H1 (cell line): ENCODE data around the gene TAS2R50. TPM values are rescaled to one million over a fixed set of nuclear protein-coding genes. Genes with fewer than 3 reads are reported as not detected.

Experiments used
- CTCF ChIA-PET: fragments of 300-600 bp; sonication (Branson Sonifier 250); formaldehyde crosslinking; loops from one replicate; lab custom pipeline; 2021; ENCODE audit not compliant: partially characterized antibody; lab: Charles Lee
- POLR2A ChIA-PET: fragments of 300-600 bp; sonication (Branson Sonifier 250); formaldehyde crosslinking; loops from one replicate; lab custom pipeline; 2021; ENCODE audit warnings: inconsistent platforms; ENCODE audit not compliant: partially characterized antibody; lab: Charles Lee
- DNase-seq, 2 experiments: peaks; one replicate each; pipeline versions ENCODE4 v3.0.0 to v3.0.0-alpha.2; 2010 to 2022; ENCODE audit warnings: low spot score in 2 of 2, low read depth in 1 of 2, mixed read lengths in 1 of 2
- FAIRE-seq: peaks from 2 replicates; lab custom pipeline; 2011; peaks lifted over from hg19 to GRCh38; lab: Jason Lieb, UNC
- H2AFZ ChIP-seq: 2 replicates; pipeline ENCODE4 v1.8.1; 2012; ENCODE audit warnings: low read length, inconsistent platforms
- H2AK5ac ChIP-seq: 2 replicates; pipeline ENCODE4 v1.6.1; 2013; ENCODE audit warnings: low read depth, low read length
- H2BK120ac ChIP-seq: replicated peaks from 2 replicates; pipeline ENCODE3; 2013; ENCODE audit warnings: low read depth, low read length, inconsistent platforms
- H2BK12ac ChIP-seq: 2 replicates; pipeline ENCODE4 v1.6.1; 2013; ENCODE audit warnings: low read depth, low read length
- H2BK15ac ChIP-seq: 2 replicates; pipeline ENCODE4 v1.6.1; 2013; ENCODE audit warnings: low read length
- H2BK20ac ChIP-seq: 2 replicates; pipeline ENCODE4 v1.6.1; 2013; ENCODE audit warnings: low read length
- H2BK5ac ChIP-seq: 2 replicates; pipeline ENCODE4 v1.6.1; 2013; ENCODE audit warnings: low read depth, low read length
- H3K14ac ChIP-seq: 2 replicates; pipeline ENCODE4 v1.6.1; 2013; ENCODE audit warnings: inconsistent platforms; ENCODE audit not compliant: insufficient read length
- H3K18ac ChIP-seq: 2 replicates; pipeline ENCODE4 v1.6.1; 2013; ENCODE audit warnings: low read length; ENCODE audit errors: extremely low read depth
- H3K23ac ChIP-seq: 2 replicates; pipeline ENCODE4 v1.6.1; 2013; ENCODE audit warnings: inconsistent platforms; ENCODE audit not compliant: insufficient read length
- H3K23me2 ChIP-seq: 2 replicates; pipeline ENCODE4 v1.6.1; 2013; ENCODE audit warnings: low read depth, low read length
- H3K27ac ChIP-seq: 2 replicates; pipeline ENCODE4 v1.6.1; 2011; ENCODE audit warnings: low read depth, low read length, inconsistent platforms
- H3K27me3 ChIP-seq, 4 experiments: replicated peaks in 1 of 4; 1 replicate in 1 of 4; 2 replicates in 3 of 4; pipeline versions ENCODE4 v1.6.1 to v1.8.1; 2011 to 2013; ENCODE audit warnings: low read length in 3 of 4, mild to moderate bottlenecking in 3 of 4, inconsistent platforms in 2 of 4, mixed read lengths in 2 of 4, moderate library complexity in 1 of 4; ENCODE audit not compliant: control insufficient read depth in 3 of 4, insufficient read depth in 3 of 4; ENCODE audit errors: extremely low read depth in 1 of 4
- H3K36me3 ChIP-seq, 4 experiments: 2 replicates each; pipeline versions ENCODE4 v1.6.1 to v1.8.1; 2011 to 2013; ENCODE audit warnings: mild to moderate bottlenecking in 4 of 4, low read length in 3 of 4, moderate library complexity in 2 of 4, control low read depth in 1 of 4, inconsistent platforms in 1 of 4; ENCODE audit not compliant: insufficient read depth in 4 of 4, control insufficient read depth in 2 of 4
- H3K4ac ChIP-seq: replicated peaks from 2 replicates; pipeline ENCODE3; 2013; ENCODE audit warnings: low read length, low read depth, mixed read lengths, inconsistent platforms; ENCODE audit not compliant: insufficient read length
- H3K4me1 ChIP-seq, 4 experiments: replicated peaks in 1 of 4; 1 replicate in 1 of 4; 2 replicates in 3 of 4; pipeline versions ENCODE4 v1.6.1 to v1.8.1; 2011 to 2013; ENCODE audit warnings: low read length in 3 of 4, inconsistent platforms in 2 of 4, mixed read lengths in 1 of 4; ENCODE audit not compliant: insufficient read depth in 4 of 4, control insufficient read depth in 3 of 4
- H3K4me2 ChIP-seq, 2 experiments: 2 replicates each; pipeline versions ENCODE4 v1.6.1 to v1.8.1; 2011 to 2013; ENCODE audit warnings: low read depth in 2 of 2, low read length in 2 of 2, control low read depth in 1 of 2, inconsistent platforms in 1 of 2, mild to moderate bottlenecking in 1 of 2; ENCODE audit not compliant: insufficient read depth in 1 of 2
- H3K4me3 ChIP-seq, 4 experiments: fragments of 200-600, 300-600 bp in 1 of 4; sonication (generic), shearing (Covaris generic), sonication (Bioruptor Twin) in 1 of 4; 2 replicates each; pipeline versions ENCODE4 v1.5.1 to v1.8.1; 2011 to 2016; ENCODE audit warnings: low read length in 4 of 4, low read depth in 3 of 4, control low read depth in 2 of 4, inconsistent platforms in 2 of 4, mild to moderate bottlenecking in 2 of 4, mixed read lengths in 1 of 4, moderate library complexity in 1 of 4; ENCODE audit not compliant: insufficient read depth in 2 of 4; ENCODE audit errors: extremely low read depth in 1 of 4
- H3K56ac ChIP-seq: replicated peaks from 2 replicates; pipeline ENCODE3; 2013; ENCODE audit warnings: low read depth, mild to moderate bottlenecking, mixed read lengths, low read length, inconsistent platforms; ENCODE audit not compliant: insufficient read length
- H3K79me1 ChIP-seq: 2 replicates; pipeline ENCODE4 v1.6.1; 2013; ENCODE audit warnings: low read depth, low read length, control low read depth
- H3K79me2 ChIP-seq, 2 experiments: 2 replicates each; pipeline versions ENCODE4 v1.6.1 to v1.8.1; 2012 to 2013; ENCODE audit warnings: low read length in 2 of 2, mild to moderate bottlenecking in 2 of 2, inconsistent platforms in 1 of 2; ENCODE audit not compliant: insufficient read depth in 2 of 2, control insufficient read depth in 1 of 2
- H3K9ac ChIP-seq, 4 experiments: replicated peaks in 1 of 4; 1 replicate in 1 of 4; 2 replicates in 3 of 4; pipeline versions ENCODE4 v1.6.1 to v1.8.1; 2011 to 2013; ENCODE audit warnings: low read depth in 3 of 4, low read length in 3 of 4, control low read depth in 2 of 4, mild to moderate bottlenecking in 2 of 4, moderate library complexity in 2 of 4, inconsistent platforms in 1 of 4; ENCODE audit errors: extremely low read depth in 1 of 4
- H3K9me3 ChIP-seq, 2 experiments: 2 replicates each; pipeline versions ENCODE4 v1.6.1 to v1.8.1; 2012 to 2013; ENCODE audit warnings: mild to moderate bottlenecking in 2 of 2, moderate library complexity in 2 of 2, control low read depth in 1 of 2, inconsistent platforms in 1 of 2, low read depth in 1 of 2, low read length in 1 of 2, mixed read lengths in 1 of 2; ENCODE audit not compliant: insufficient read depth in 2 of 2
- H4K20me1 ChIP-seq, 2 experiments: replicated peaks in 1 of 2; 2 replicates each; pipeline versions ENCODE3 to v1.8.1; 2011 to 2013; ENCODE audit warnings: inconsistent platforms in 2 of 2, low read length in 2 of 2, mild to moderate bottlenecking in 1 of 2; ENCODE audit not compliant: insufficient read depth in 2 of 2, control insufficient read depth in 1 of 2
- H4K5ac ChIP-seq: 2 replicates; pipeline ENCODE4 v1.6.1; 2013; ENCODE audit warnings: low read length, low read depth, mixed read lengths, inconsistent platforms; ENCODE audit not compliant: insufficient read length
- H4K8ac ChIP-seq: 2 replicates; pipeline ENCODE4 v1.8.0; 2013; ENCODE audit warnings: mild to moderate bottlenecking, moderate library complexity, low read length, inconsistent platforms; ENCODE audit not compliant: insufficient read depth; ENCODE audit errors: extremely low read depth
- H4K91ac ChIP-seq: replicated peaks from 2 replicates; pipeline ENCODE3; 2013; ENCODE audit warnings: low read length, mixed read lengths, inconsistent platforms; ENCODE audit not compliant: insufficient read length
- CHD2 ChIP-seq: IDR thresholded peaks from 2 replicates; pipeline ENCODE4 v1.6.1; 2012; ENCODE audit warnings: low read length, improper control_type of control experiment
- EGR1 ChIP-seq: IDR thresholded peaks from 2 replicates; pipeline ENCODE4 v1.6.1; 2011; ENCODE audit warnings: low read depth, low read length, borderline replicate concordance
- WGBS, 2 experiments: shearing (Covaris generic) in 1 of 2; methylation state at CpG; one replicate each; pipeline versions ENCODE4 v1.1.6 to v1.1.7; 2013 to 2015; ENCODE audit warnings: low lambda C conversion rate in 2 of 2, mixed read lengths in 2 of 2, inconsistent platforms in 1 of 2, low coverage in 1 of 2, missing lambda C conversion rate in 1 of 2; ENCODE audit not compliant: insufficient replicate concordance in 2 of 2, insufficient coverage in 1 of 2, insufficient read length in 1 of 2; ENCODE audit errors: extremely low coverage in 1 of 2, missing lambda C conversion rate in 1 of 2; 5-methylcytosine and 5-hydroxymethylcytosine counted together
- polyA plus RNA-seq, 7 experiments: library from polyadenylated mRNA; depleted of rRNA in 3 of 7; stranded (reverse) in 5 of 7; unstranded in 2 of 7; fragments of >200 nt in 5 of 7; fragments of 200-250 nt in 2 of 7; gene quantifications; 1 replicate in 5 of 7; 2 replicates in 1 of 7; 4 replicates in 1 of 7; pipeline versions ENCODE4 v1.2.1 to v1.2.3, GENCODE V29; 2011 to 2013; ENCODE audit warnings: missing spikeins in 2 of 7, mixed read lengths in 2 of 7
- total RNA-seq: library from RNA; stranded (reverse); fragmentation: NEBNext Ultra II Directional; extraction: Animal tissue kit (Norgen Biotek cat#: 25700); gene quantifications from 2 replicates; pipeline ENCODE4 v1.2.1, GENCODE V29; 2021
- TF ChIP-seq, protein P1 (sequence below): IDR thresholded peaks from 2 replicates; pipeline ENCODE4 v1.6.1; 2012; ENCODE audit warnings: inconsistent platforms

TAS2R50 gene
- total and polyA plus RNA-seq, 2 of the 8 experiments (the other 6 are each of a cell fraction or from before 2014, with no cell fraction given) = 0.11 to 0.50 TPM

DNA sequence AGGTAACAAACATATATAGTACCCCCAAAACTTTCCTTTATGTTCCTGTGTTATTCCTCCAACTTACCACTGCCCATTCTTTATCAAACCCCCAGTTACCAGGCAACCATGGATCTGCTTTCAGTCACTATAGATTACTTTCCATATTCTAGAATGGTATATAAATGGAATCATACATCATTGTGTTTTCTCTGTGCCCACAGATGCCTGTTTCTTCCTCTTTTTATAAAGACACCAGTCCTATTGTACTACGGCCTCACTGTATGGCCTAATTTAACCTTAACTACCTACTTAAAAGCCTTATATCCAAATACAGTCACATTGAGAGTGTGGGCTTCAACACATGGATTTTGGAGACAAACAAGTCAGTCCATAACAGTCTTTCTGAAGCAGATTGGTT, 50.2 kb downstream of the TAS2R50 start:
- Histone ChIP-seq H2BK15ac (no peak overlapping the region), H4K8ac (no peak overlapping the region), H4K5ac (no peak overlapping the region), H3K4ac (no peak overlapping the region), H3K23ac (no peak overlapping the region), H3K4me1 (peaks cover 0 to 3% (median 0%) of the 10 kb centered on the region in 4 experiments; a peak in 1 of 7 replicates), H2BK120ac (no peak overlapping the region), H3K9ac (no peak overlapping the region), H4K20me1 (peaks cover 0 to 2% of the 10 kb centered on the region in 2 experiments), H2BK20ac (no peak overlapping the region), H3K18ac (no peak overlapping the region), H3K9me3 (no peaks in the 10 kb centered on the region), H3K4me3 (no peak overlapping the region), H3K23me2 (no peaks in the 10 kb centered on the region), H2AFZ (no peak overlapping the region), H3K27ac (no peak overlapping the region), H2BK5ac (no peak overlapping the region), H3K14ac (no peak overlapping the region), H3K36me3 (no peaks in the 10 kb centered on the region), H3K79me1 (no peaks in the 10 kb centered on the region; the same call in 1 of the 2 replicates), H3K27me3 (no peaks in the 10 kb centered on the region), H3K56ac (no peak overlapping the region), H2AK5ac (no peak overlapping the region), H2BK12ac (no peak overlapping the region), H3K4me2 (no peak overlapping the region), H3K79me2 (no peaks in the 10 kb centered on the region), H4K91ac (no peak overlapping the region)
- WGBS, 2 experiments = 94% methylated on average over 1 of the region's 1 CpG; no CpG with 5 or more reads in 1 of the 2 experiments
- POLR2A ChIA-PET = no interaction called here
- DNase-seq (no peak), FAIRE-seq (no peak)
- CTCF ChIA-PET = no interaction called here
- no peak for TF ChIP-seq CHD2
- TF ChIP-seq, protein P1, sequence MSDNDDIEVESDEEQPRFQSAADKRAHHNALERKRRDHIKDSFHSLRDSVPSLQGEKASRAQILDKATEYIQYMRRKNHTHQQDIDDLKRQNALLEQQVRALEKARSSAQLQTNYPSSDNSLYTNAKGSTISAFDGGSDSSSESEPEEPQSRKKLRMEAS = no peak
- TF ChIP-seq EGR1 = no peak
